ENCODE measurements around the gene EVX2. TPM values are rescaled to one million over a fixed set of nuclear protein-coding genes. Genes with fewer than 3 reads are reported as not detected.

EVX2 gene
- total and polyA plus RNA-seq, 7 donors, result not detected

GRCh38 chr2:176101216-176101830 is 17.6 kb upstream of the EVX2 start:
- Histone ChIP-seq H3K4me3 (no peak overlapping the region), H3K27ac (no peak overlapping the region), H3K36me3 (ENCODE audit: insufficient read depth in 1 of 2, low read depth in 1 of 2) (no peaks in the 10 kb centered on the region), H3K4me1 (peaks cover 26% of the 10 kb centered on the region), H3K9me3 (no peaks in the 10 kb centered on the region), H3K27me3 (ENCODE audit: insufficient read depth in 3 of 3, low read length in 2 of 3) (peaks cover 3 to 100% (median 81%) of the 10 kb centered on the region in 3 donors)
- no peak for DNase-seq
- ATAC-seq, result no peak
- TF ChIP-seq CTCF (IDR thresholded peaks at IDR 0.05), result no peak
- 33 to 53% (median 50%) methylated on average over 2 of the region's 2 CpGs for WGBS, 3 donors
- intact Hi-C loops (cut with DNase I), result no loop called here

- no peak for ATAC-seq
- H3K4me3 ChIP-seq, result no peak overlapping the region
- H3K27ac ChIP-seq, result no peak overlapping the region
- 32 to 40% (median 36%) methylated on average over 28 of the region's 28 CpGs for WGBS, 3 donors
- no peaks in the 10 kb centered on the region for H3K36me3 ChIP-seq (ENCODE audit: insufficient read depth in 1 of 2, low read depth in 1 of 2)
- peaks cover 27% of the 10 kb centered on the region for H3K4me1 ChIP-seq
- no peak for DNase-seq
- intact Hi-C loops (cut with DNase I), result no loop called here
- peaks cover 3 to 100% (median 75%) of the 10 kb centered on the region in 3 donors for H3K27me3 ChIP-seq (ENCODE audit: insufficient read depth in 3 of 3, low read length in 2 of 3)
- no peaks in the 10 kb centered on the region for H3K9me3 ChIP-seq
- TF ChIP-seq CTCF (IDR thresholded peaks at IDR 0.05), result no peak
Measured at GRCh38 chr2:176100547-176101140, 16.9 kb upstream of the EVX2 start.

- H3K36me3 ChIP-seq (ENCODE audit: insufficient read depth in 1 of 2, low read depth in 1 of 2), result no peaks in the 10 kb centered on the region
- no peak for TF ChIP-seq CTCF (IDR thresholded peaks at IDR 0.05)
- DNase-seq, result no peak
- intact Hi-C loops (cut with DNase I), result loop anchor here (5.0 to 10.0 kb wide), 2 partner anchors 845 to 848 kb away; no protein-coding TSS in a partner anchor
- no peaks in the 10 kb centered on the region for H3K9me3 ChIP-seq
- WGBS, 3 donors, result 5 to 7% (median 5%) methylated on average over 68 to 70 of the region's 70 CpGs
- H3K4me1 ChIP-seq, result peaks cover 27% of the 10 kb centered on the region
- peak within 1 kb of the TSS; percentile 3 for H3K4me3 ChIP-seq
- H3K27ac ChIP-seq, result no peak within 1 kb of the TSS
- no peak for ATAC-seq
- peaks cover 5 to 100% (median 69%) of the 10 kb centered on the region in 3 donors for H3K27me3 ChIP-seq (ENCODE audit: insufficient read depth in 3 of 3, low read length in 2 of 3)
Measured at GRCh38 chr2:176099728-176100546, 16.2 kb upstream of the EVX2 start, which contains the start of gene HOXD12. HOXD12 (plus strand) TSS chr2:176099795; CDS start chr2:176099802, 7 bp downstream.

- H3K4me3 ChIP-seq, result no peak overlapping the region
- intact Hi-C loops (cut with DNase I), result loop anchor here (5.0 to 10.0 kb wide), 2 partner anchors 844 to 847 kb away; no protein-coding TSS in a partner anchor
- H3K36me3 ChIP-seq (ENCODE audit: insufficient read depth in 1 of 2, low read depth in 1 of 2), result no peaks in the 10 kb centered on the region
- H3K4me1 ChIP-seq, result peaks cover 21% of the 10 kb centered on the region
- H3K27ac ChIP-seq, result no peak overlapping the region
- TF ChIP-seq CTCF (IDR thresholded peaks at IDR 0.05), result no peak
- H3K9me3 ChIP-seq, result no peaks in the 10 kb centered on the region
- DNase-seq (no peak), ATAC-seq (no peak)
- WGBS, 3 donors, result 9 to 12% (median 12%) methylated on average over 30 of the region's 30 CpGs
- H3K27me3 ChIP-seq (ENCODE audit: insufficient read depth in 3 of 3, low read length in 2 of 3), result peaks cover 5 to 100% (median 67%) of the 10 kb centered on the region in 3 donors
Measured at GRCh38 chr2:176099159-176099727, 15.5 kb upstream of the EVX2 start.

All from psoas muscle (tissue), 8 donors.